RWPE1 (cell line): ENCODE measurements around the gene HSPA12A.

ENCODE experiments used
- CTCF ChIA-PET: fragments of 350-600 bp; sonication (Branson Sonifier 250); formaldehyde crosslinking; extraction: SDS; loops from one replicate; lab custom pipeline; 2021; lab: Yijun Ruan, JAX
- POLR2A ChIA-PET: fragments of 400-600 bp; formaldehyde crosslinking; extraction: SDS; loops from one replicate; lab custom pipeline; 2020; ENCODE audit warnings: antibody characterized with exemption; ENCODE audit not compliant: low non-redundant PET; lab: Yijun Ruan, JAX
- DNase-seq: peaks from one replicate; pipeline ENCODE4 v3.0.0; 2012; ENCODE audit warnings: low spot score
- H3K27ac ChIP-seq: fragments of 450-650 bp; 2 replicates; pipeline ENCODE4 v1.5.1; 2017
- TF ChIP-seq, protein P1 (sequence below): fragments of 450-650 bp; conservative IDR thresholded peaks from 2 replicates; pipeline ENCODE4 v1.5.1; 2017; ENCODE audit warnings: low read depth, mild to moderate bottlenecking

HSPA12A gene

DNA sequence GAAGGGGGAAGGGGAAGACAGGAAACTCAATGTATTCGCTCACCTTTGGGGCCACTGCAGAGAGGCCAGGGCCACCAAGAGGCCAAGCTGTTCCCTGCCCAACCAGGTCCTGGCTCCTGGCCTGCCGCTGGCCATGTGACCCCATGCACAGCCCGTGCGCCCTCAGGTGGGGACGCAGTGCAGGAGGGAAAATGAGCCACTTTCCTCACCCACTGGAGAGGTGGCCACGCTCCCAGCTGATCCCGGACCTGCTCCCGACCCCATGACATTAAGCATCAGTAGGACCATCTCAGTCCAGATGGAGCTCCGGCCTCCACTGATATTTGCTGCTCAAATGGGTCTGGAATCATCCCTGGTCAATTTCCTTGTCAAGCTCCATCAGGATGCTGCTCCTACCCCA is 40.2 kb downstream of the HSPA12A start:
- ChIA-PET CTCF (interaction anchor here (0.6 to 1.9 kb wide), 3 partner anchors 15 to 777 kb away, joined by 3 to 6 read pairs (median 3); no protein-coding TSS in a partner anchor), POLR2A (no interaction called here)
- DNase-seq: no peak
- TF ChIP-seq, protein P1, sequence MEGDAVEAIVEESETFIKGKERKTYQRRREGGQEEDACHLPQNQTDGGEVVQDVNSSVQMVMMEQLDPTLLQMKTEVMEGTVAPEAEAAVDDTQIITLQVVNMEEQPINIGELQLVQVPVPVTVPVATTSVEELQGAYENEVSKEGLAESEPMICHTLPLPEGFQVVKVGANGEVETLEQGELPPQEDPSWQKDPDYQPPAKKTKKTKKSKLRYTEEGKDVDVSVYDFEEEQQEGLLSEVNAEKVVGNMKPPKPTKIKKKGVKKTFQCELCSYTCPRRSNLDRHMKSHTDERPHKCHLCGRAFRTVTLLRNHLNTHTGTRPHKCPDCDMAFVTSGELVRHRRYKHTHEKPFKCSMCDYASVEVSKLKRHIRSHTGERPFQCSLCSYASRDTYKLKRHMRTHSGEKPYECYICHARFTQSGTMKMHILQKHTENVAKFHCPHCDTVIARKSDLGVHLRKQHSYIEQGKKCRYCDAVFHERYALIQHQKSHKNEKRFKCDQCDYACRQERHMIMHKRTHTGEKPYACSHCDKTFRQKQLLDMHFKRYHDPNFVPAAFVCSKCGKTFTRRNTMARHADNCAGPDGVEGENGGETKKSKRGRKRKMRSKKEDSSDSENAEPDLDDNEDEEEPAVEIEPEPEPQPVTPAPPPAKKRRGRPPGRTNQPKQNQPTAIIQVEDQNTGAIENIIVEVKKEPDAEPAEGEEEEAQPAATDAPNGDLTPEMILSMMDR: no peak
- H3K27ac ChIP-seq: no peak overlapping the region

DNA sequence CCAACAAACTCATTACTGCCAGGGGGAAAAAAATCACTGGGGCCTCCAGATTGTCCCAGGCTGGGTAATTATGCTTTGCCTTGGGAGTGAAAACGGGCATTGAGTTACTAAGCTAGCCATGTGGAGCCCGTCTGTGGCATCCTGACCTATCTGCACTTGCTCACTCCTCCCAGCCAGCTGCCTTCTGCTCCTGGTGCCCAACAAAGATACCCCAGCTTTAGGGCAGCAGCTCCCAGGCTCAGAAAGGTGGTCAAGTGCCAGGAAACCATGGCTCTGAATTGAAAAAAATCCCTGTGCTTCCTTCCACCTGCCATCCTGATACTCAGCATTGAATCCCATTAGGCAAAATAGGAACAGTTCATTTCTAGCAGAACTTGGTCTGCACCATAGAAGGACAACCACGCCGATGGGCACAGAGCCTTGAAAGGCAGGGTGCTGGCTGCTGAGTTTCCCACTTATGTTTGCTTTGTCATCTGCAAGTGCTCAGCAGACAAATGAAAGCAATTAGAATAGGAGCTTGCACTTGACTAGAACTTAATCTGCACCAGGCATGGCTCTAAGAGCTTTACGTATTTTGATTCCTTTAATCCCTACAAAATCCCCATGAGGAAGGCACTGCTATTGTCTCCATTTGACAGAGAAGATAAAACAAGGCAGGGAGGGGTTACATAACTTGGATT is 42.8 kb downstream of the HSPA12A start:
- TF ChIP-seq, protein P1: no peak
- CTCF ChIA-PET: interaction anchor here (1.0 to 1.3 kb wide), 3 partner anchors 18 to 88 kb away, joined by 3 read pairs; no protein-coding TSS in a partner anchor
- POLR2A ChIA-PET: no interaction called here

DNA sequence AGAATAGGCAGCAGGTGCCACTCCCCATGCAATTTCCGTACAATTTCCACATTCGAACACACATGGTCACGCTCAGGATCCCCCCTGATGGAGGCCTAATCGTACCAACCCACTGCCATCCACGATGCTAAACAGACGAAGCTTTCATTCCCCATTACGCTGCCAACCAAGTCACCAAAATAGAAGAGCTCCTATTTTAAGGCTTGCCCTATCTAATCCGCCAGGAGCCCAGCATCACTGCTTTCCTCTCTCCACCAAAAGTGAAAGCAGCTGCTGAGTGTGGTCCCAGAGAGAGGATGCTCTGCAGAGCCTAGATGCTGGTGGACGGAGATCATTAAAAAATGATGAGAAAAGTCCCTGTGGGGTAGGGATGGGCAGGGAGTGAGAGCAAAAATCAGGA is 43.3 kb downstream of the HSPA12A start:
- CTCF ChIA-PET: interaction anchor here (0.6 to 1.3 kb wide), 2 partner anchors 87 to 312 kb away, joined by 3 read pairs; no protein-coding TSS in a partner anchor
- no peak for DNase-seq
- POLR2A ChIA-PET: no interaction called here
- no peak overlapping the region for H3K27ac ChIP-seq
- TF ChIP-seq, protein P1: no peak

More for the DNA sequence above, 42.8 kb downstream of the HSPA12A start:
- DNase-seq: no peak
- H3K27ac ChIP-seq: no peak overlapping the region

DNA sequence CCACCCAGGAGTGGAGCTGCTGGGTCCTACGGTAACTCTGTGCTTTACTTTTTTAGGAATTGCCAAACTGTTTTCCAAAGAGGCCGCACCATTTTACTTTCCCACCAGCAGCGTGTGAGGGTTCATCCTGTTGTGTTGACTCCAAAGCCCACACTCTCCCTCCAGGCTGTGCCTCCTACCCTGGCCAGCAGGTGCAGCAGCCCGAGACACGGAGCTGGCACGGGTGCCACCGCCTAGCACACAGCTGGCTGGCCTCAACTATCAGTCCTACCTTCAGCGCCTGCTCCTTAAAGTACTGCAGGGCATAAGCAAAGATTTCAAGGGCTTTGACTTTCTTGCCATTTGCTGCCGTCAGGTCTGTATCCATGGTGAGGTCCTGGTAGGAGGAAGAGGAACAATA is 44.0 kb downstream of the HSPA12A start:
- ChIA-PET POLR2A (no interaction called here), CTCF (interaction anchor here (0.6 to 1.3 kb wide), 2 partner anchors 88 to 313 kb away, joined by 3 read pairs; no protein-coding TSS in a partner anchor)
- TF ChIP-seq, protein P1: no peak
- no peak for DNase-seq
- H3K27ac ChIP-seq: no peak overlapping the region

DNA sequence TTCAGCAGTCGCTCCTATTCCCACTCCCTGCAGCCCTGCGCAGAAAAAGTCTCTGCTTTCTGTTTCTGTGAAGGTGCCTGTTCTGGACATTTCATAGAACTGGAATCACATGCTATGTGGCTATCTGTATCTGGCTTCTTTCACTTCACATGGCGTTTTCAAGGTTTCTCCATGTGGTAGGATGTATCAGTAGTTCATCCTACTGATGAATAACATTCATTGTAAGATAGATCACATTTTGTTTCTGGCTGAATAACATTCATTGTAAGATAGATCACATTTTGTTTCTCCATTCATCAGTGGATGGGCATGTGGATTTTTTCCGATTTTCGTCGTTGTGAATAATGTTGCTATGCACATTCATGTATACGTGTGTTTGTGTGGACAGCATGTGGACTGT is 44.5 kb downstream of the HSPA12A start:
- POLR2A ChIA-PET: no interaction called here
- TF ChIP-seq, protein P1: no peak
- CTCF ChIA-PET: no interaction called here
- DNase-seq: no peak
- no peak overlapping the region for H3K27ac ChIP-seq

DNA sequence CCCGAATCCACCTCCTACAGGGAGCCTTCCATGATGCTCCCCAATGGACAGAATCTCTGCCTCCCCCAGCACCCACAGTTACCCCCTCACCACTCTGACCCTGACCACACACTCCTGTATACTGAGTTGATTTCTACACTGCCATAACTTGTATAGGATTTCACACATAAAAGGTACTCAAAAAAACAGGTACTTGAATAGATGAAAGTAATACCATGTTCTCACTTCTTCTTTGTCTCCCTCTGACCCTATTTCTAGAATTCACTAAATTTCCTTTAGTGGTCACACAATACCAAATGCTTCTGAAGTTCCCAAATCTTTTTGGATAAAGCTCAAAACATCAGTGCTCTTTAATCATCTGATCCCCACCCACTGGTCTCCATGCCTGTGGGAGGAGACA is 45.4 kb downstream of the HSPA12A start:
- DNase-seq: no peak
- TF ChIP-seq, protein P1: no peak
- ChIA-PET POLR2A (no interaction called here), CTCF (interaction anchor here (0.7 to 0.9 kb wide), 2 partner anchors 44 to 69 kb away, joined by 5 read pairs; no protein-coding TSS in a partner anchor)
- H3K27ac ChIP-seq: no peak overlapping the region
